HG03135 (cell line): Measurements from ENCODE around the gene ANKRD13A.
"Not testable (repeated sequence)": the region's sequence is repeated elsewhere in the genome, so short reads cannot be mapped to it uniquely, and the experiment has no call there.

Experiments
- ATAC-seq: cut with Tn5 transposase; IDR thresholded peaks from one replicate; pipeline ENCODE4 v1.9.1; 2021; ENCODE audit warnings: mild to moderate bottlenecking, moderate library complexity; ENCODE audit not compliant: unreplicated experiment

ANKRD13A gene

GRCh38 chr12:110077800-110078199, 78.6 kb downstream of the ANKRD13A start:
- no peak for ATAC-seq

- ATAC-seq: peak; percentile 92
Measured at GRCh38 chr12:110079477-110080400, 80.5 kb downstream of the ANKRD13A start.

GRCh38 chr12:110080410-110080809, 81.2 kb downstream of the ANKRD13A start:
- ATAC-seq: no peak

- no peak for ATAC-seq
Measured at GRCh38 chr12:110084314-110085015, 85.2 kb downstream of the ANKRD13A start.

- not testable (repeated sequence) for ATAC-seq
Measured at GRCh38 chr12:110088216-110088615, 89.0 kb downstream of the ANKRD13A start.

- no peak for ATAC-seq
Measured at GRCh38 chr12:110088936-110089335, 89.7 kb downstream of the ANKRD13A start.
